OCI-LY1 (cell line): ENCODE measurements around the gene DPY19L1.
"Not testable (repeated sequence)": the region's sequence is repeated elsewhere in the genome, so short reads cannot be mapped to it uniquely, and the experiment has no call there.

ENCODE experiments used
- H2AFZ ChIP-seq: fragments of 200-600 bp; sonication (generic), shearing (Covaris generic); 2 replicates; pipeline ENCODE4 v1.6.0; 2014; ENCODE audit warnings: antibody characterized with exemption, mild to moderate bottlenecking, low read length
- H3F3A ChIP-seq: fragments of 200-600 bp; sonication (generic), shearing (Covaris generic); 2 replicates; pipeline ENCODE4 v1.6.0; 2014; ENCODE audit warnings: mild to moderate bottlenecking, antibody characterized with exemption, low read length, moderate library complexity; ENCODE audit not compliant: insufficient read depth
- H3K27ac ChIP-seq: fragments of 200-600 bp; sonication (generic); 2 replicates; pipeline ENCODE4 v1.5.1; 2014; ENCODE audit warnings: low read length, mixed run types, mild to moderate bottlenecking, low read depth; ENCODE audit not compliant: poor library complexity, severe bottlenecking
- H3K27me3 ChIP-seq: fragments of 200-600 bp; sonication (generic); 2 replicates; pipeline ENCODE4 v1.6.0; 2014; ENCODE audit warnings: antibody characterized with exemption, mild to moderate bottlenecking, low read length, moderate library complexity; ENCODE audit not compliant: insufficient read depth
- H3K36me3 ChIP-seq: fragments of 200-600 bp; sonication (generic); 2 replicates; pipeline ENCODE4 v1.6.1; 2014; ENCODE audit warnings: mild to moderate bottlenecking, antibody characterized with exemption, low read length, moderate library complexity, mixed read lengths; ENCODE audit not compliant: insufficient read depth
- H3K4me1 ChIP-seq: fragments of 200-600 bp; sonication (generic); 2 replicates; pipeline ENCODE4 v1.5.1; 2014; ENCODE audit warnings: mild to moderate bottlenecking, low read length, moderate library complexity; ENCODE audit not compliant: insufficient read depth, severe bottlenecking
- H3K4me2 ChIP-seq: fragments of 200-600 bp; sonication (generic), shearing (Covaris generic); 2 replicates; pipeline ENCODE4 v1.6.1; 2014; ENCODE audit warnings: low read length
- H3K4me3 ChIP-seq: fragments of 200-600 bp; sonication (generic); 2 replicates; pipeline ENCODE4 v1.5.1; 2014; ENCODE audit warnings: low read length, low read depth, mild to moderate bottlenecking, mixed read lengths; ENCODE audit not compliant: poor library complexity, severe bottlenecking
- H3K79me2 ChIP-seq: fragments of 200-600 bp; shearing (Covaris generic); 2 replicates; pipeline ENCODE4 v1.6.1; 2016; ENCODE audit warnings: mixed run types, low read length, mixed read lengths; ENCODE audit not compliant: insufficient read depth
- H3K9ac ChIP-seq: fragments of 200-600 bp; sonication (generic), shearing (Covaris generic); 2 replicates; pipeline ENCODE4 v1.6.1; 2014; ENCODE audit warnings: mild to moderate bottlenecking, low read length, mixed read lengths
- H3K9me2 ChIP-seq: fragments of 200-600 bp; sonication (generic), shearing (Covaris generic); 2 replicates; pipeline ENCODE4 v1.6.1; 2014; ENCODE audit warnings: low read depth, mild to moderate bottlenecking, low read length, mixed read lengths
- H3K9me3 ChIP-seq: fragments of 200-600 bp; shearing (Covaris generic); 2 replicates; pipeline ENCODE4 v1.6.1; 2014; ENCODE audit warnings: low read length, mixed read lengths
- H4K20me1 ChIP-seq: fragments of 200-600 bp; sonication (generic), shearing (Covaris generic); 2 replicates; pipeline ENCODE4 v1.6.0; 2016; ENCODE audit warnings: mild to moderate bottlenecking, low read length; ENCODE audit not compliant: insufficient read depth
- CTCF ChIP-seq: fragments of 200-600 bp; sonication (generic), shearing (Covaris generic); IDR thresholded peaks from 2 replicates; pipeline ENCODE4 v1.5.1; 2017; ENCODE audit warnings: mild to moderate bottlenecking, antibody characterized with exemption, low read length, moderate library complexity, mixed read lengths
- EZH2 ChIP-seq: fragments of 200-600 bp; sonication (generic), shearing (Covaris generic); IDR thresholded peaks from 2 replicates; pipeline ENCODE4 v1.8.0; 2017; ENCODE audit warnings: borderline replicate concordance, mixed run types, mild to moderate bottlenecking, antibody characterized with exemption, low read length, moderate library complexity, mixed read lengths

Gene DPY19L1

GRCh38 chr7:35043301-35043700 is 6.0 kb upstream of the DPY19L1 start:
- H3F3A ChIP-seq, H3K9me3 ChIP-seq, H3K27me3 ChIP-seq, H3K27ac ChIP-seq, H3K4me1 ChIP-seq, H3K79me2 ChIP-seq, H2AFZ ChIP-seq, H3K4me3 ChIP-seq, H3K36me3 ChIP-seq, H3K9me2 ChIP-seq, H3K9ac ChIP-seq, H4K20me1 ChIP-seq, H3K4me2 ChIP-seq: not testable (repeated sequence)

- no peak for TF ChIP-seq EZH2
- TF ChIP-seq CTCF, result no peak
- Histone ChIP-seq H3K4me1 (peaks cover 14% of the 10 kb centered on the region), H3K9ac (no peak overlapping the region)
These were observed 3.6 kb upstream of the DPY19L1 start for GRCh38 chr7:35040906-35041305.

GRCh38 chr7:35039343-35039742 is 2.1 kb upstream of the DPY19L1 start:
- no peaks in the 10 kb centered on the region for H3K9me2 ChIP-seq
- peaks cover 6% of the 10 kb centered on the region; the same call in 1 of the 2 replicates for H3F3A ChIP-seq

More at GRCh38 chr7:35040906-35041305, 3.6 kb upstream of the DPY19L1 start:
- no peaks in the 10 kb centered on the region for H3K9me2 ChIP-seq
- H3K4me3 ChIP-seq, result no peak overlapping the region
- H3K27ac ChIP-seq, result no peak overlapping the region
- no peaks in the 10 kb centered on the region for H3K9me3 ChIP-seq
- H3K27me3 ChIP-seq, result no peaks in the 10 kb centered on the region
- no peak overlapping the region for H3K4me2 ChIP-seq
- no peak overlapping the region for H2AFZ ChIP-seq
- H3K36me3 ChIP-seq, result no peaks in the 10 kb centered on the region
- no peaks in the 10 kb centered on the region for H3K79me2 ChIP-seq
- H4K20me1 ChIP-seq, result no peaks in the 10 kb centered on the region
- peaks cover 4% of the 10 kb centered on the region; the same call in 1 of the 2 replicates for H3F3A ChIP-seq

More at GRCh38 chr7:35039343-35039742, 2.1 kb upstream of the DPY19L1 start:
- H3K4me3 ChIP-seq, result no peak overlapping the region
- no peaks in the 10 kb centered on the region for H3K9me3 ChIP-seq
- H3K4me2 ChIP-seq, result no peak overlapping the region
- no peak overlapping the region for H3K9ac ChIP-seq
- no peak for TF ChIP-seq EZH2
- TF ChIP-seq CTCF, result no peak
- H3K27me3 ChIP-seq, result no peaks in the 10 kb centered on the region
- H3K27ac ChIP-seq, result no peak overlapping the region
- H3K79me2 ChIP-seq, result no peaks in the 10 kb centered on the region
- no peaks in the 10 kb centered on the region for H3K36me3 ChIP-seq
- peaks cover 20% of the 10 kb centered on the region for H3K4me1 ChIP-seq
- no peak overlapping the region for H2AFZ ChIP-seq
- no peaks in the 10 kb centered on the region for H4K20me1 ChIP-seq
